8988T (cell line): ENCODE results near the gene FEV.

Source experiments
- DNase-seq: peaks from one replicate; pipeline ENCODE4 v3.0.0; 2011

The FEV gene

DNA sequence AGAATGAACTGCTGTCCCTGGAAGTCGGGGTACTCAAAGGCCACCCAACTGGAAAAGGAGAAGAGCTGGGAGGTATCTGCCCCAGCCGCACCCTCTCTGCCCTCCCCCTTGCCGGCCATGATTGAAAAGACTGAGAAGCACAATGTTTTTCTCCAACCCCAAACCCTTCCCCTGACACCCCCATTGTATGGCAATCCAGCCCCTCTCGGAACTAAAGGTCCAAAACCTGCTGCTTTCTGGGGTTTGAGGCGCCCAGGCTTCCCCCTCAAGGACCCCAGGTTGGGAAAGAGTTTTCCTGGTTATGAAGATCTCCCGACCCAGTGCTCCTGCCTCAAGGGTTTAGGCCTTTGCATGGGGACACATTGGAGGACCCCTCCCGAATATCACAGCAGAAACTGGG is 7.2 kb upstream of the FEV start:
- DNase-seq = no peak

DNA sequence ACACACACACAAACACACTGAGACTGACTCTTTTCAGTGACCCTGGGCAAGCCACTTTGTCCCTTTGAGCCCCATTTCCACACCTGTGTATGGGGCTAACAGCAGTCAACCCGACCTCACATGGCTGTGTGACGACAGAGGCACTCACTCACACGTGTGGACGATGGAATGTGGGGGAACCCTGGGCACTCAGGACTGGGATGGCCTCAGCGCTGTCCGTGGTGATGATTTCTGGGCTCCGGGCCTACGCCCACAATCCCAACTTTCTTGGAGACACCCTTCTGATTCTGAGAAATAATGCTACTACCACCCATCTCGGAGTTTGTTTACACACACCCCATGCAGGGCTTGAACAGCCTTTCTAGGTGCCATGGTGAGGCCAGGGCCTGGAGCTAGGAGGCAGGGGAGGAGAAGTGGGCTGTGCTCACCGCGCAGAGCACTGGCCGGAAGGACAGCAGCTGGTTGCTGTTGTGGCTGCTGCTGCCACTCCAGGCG is 6.7 kb upstream of the FEV start:
- peak; percentile 58 for DNase-seq

DNA sequence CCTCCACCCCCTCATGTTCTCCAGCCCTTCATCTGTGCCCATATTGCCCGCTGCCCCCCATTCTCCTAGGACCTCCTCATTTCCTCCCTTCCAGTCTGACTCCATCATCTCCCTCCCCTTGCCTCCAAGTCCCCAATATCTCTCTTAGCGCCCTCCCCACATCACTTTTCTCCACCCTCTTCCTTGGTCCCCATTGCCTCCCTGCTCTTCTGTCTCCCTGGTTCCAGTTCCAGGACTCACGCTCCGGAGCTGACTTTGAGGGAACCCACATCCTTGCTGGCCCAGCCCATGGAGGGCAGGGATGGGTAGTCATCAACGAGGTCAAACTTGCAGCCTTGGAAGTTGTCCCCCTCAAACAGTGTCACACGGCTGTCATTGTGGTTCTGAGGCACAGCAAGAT is 5.6 kb upstream of the FEV start:
- DNase-seq = peak; percentile 28

DNA sequence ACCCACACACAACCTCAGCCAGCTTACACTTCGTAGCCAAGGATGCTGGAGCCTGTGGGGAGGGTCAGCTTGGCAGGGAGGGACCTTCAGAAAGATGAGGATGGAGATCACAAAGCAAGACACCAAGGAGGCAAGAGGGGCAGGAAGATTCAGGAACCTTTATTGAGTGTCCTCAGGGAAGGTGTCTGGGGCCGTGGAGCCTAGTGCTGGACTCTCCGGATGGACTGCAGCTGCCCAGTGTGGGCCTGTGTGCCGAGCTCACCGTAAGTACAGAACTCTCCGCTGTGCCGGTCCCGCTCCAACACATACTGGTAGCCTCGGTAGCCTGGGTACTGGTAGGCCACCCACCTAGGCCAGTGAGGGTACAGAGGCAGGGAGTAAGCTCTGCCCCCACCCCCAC is 5.1 kb upstream of the FEV start:
- no peak for DNase-seq

DNA sequence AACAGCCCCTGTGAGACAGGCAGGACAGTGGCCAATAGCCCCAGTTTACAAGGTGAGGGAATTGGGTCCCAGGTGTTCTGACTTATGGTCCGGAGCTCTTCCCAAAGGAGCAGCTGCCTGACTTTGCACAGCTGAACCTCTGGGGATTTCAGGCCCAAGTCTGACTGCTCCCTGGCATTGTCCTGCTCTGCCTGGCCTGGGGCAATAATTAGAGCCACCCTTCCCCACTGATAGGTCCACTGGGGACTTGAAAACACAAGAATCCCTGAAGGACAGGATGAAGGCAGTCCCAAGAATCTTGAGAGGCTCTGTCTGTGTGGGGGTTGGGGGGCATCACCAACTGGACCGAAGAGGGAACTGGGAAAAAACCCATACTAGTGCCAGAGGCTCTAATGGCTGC is 3.7 kb upstream of the FEV start:
- DNase-seq = no peak

DNA sequence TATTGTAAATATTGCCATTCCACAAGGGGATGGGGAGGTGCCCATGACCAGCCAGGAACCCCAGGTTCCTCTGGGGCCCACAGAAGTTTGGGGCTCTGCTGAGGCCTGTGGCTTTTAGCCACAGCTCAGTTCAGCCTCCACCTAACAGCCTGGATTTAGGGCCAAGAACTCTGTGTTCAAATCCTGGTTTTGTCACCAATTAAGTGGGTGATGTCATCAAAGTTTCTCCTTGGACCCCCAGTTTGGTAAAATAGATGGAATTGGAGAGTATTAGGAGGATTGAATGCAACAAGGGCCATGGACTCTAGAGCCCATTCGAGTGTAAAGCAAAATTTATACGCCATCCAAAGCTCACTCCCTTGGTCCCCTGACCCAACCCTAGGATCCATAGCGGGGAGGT is 3.2 kb upstream of the FEV start:
- DNase-seq = peak; percentile 21

DNA sequence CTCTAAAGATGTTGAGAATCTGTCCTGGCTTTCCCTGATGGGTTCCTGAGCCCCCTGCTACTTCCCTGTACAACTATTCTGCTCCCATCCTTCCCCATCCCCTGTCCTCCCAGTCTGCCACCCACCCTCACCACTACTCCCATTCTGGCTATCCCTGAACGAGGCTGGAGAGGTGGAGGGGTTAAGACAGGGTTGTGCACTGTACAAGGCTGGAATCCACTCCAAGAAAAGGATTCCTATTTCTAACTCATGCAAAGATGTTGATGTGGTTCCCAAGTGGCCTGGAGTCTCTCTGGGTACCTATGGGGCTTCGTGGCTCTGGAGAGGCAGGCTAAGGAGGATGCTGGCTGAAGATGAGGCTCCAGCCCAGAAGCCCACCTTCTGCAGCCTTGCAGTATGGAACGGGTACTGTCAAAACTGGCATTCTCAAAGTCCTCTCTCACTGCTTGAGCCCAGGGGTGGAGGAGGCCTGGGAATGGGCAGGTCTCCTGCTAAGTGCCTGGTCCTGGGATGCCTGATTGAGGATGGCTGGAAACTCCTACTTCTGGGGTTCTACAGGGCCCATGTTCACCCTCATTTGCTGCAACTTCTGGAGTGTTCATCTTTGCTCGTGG is 1.3 kb upstream of the FEV start:
- DNase-seq = peak; percentile 20

DNA sequence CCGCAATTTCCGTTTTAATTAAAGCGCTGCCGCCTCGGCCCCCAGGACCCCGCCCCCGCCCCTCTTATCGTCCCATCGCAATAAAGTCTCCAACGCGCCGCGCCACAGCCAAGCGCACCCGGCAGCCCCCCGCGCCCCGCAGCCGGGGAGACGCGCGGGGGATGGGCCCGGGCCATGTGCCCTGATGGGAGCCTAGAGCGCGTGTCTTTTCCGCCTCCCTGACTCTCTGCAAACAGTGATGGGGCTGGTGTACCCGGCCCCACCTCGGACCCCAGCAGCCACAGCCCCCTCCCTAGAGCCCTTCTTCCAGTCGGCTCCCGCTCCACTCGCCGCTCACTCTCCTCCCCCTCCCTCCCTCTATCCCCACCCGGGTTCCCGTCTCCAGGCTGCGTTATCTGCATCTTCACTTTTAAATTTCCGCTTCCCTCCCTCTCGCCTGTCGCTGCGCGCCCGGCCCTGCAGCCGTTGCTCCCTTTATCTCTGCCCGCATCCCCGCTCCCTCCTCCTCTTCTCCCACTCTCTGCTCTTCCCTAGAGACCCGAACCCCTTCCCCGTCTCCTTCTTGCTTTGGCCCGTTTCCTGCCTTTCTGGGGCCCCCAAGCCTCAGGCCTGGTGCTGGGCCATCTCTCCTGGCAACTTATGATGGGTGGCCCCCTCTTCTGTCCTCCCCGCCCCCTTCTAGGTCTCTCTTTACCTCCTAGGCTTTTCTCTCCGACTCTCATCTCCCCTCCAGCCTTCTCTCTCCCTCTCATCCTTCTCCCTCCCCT is 524 bp upstream of the FEV start:
- DNase-seq = peak; percentile 22

DNA sequence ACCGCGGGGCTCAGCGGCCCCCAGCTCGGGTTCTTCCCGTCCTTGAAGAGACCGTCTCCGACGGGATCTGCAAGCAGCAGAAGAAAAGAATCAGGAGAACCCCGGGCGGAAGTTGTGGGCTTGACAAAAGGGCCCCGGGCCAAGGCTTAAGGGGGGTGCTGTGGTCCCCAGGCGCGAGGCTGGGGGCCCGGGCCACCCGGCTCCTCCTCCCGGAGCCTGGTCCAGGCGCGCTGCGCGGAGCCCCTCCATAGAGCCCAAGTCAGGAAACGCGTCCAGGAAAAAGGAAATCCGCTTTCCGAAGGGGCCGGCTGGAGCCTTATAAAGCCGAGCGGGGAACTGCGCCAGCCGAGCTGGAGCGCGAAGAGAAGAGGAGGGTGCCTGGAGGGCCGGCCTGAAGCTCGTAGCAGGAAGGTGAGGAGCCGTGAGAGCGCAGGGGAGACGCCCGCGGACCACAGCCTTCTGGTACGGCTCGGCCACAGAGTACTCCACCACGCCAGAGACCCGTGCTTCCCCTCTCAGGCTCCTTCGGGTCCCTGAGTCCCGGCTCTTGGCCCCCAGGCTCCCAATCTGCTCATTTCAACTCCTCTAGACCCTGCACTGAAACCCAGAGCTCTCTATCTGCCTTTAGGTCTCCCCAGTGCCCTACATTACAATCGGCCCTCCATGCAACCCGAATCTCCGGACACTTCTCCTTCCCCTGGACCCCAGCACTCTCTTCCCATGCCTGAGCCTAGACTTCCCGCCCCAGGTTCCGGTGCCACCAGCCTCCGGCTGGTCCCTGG is 554 bp downstream of the FEV start:
- DNase-seq = peak; percentile 59

DNA sequence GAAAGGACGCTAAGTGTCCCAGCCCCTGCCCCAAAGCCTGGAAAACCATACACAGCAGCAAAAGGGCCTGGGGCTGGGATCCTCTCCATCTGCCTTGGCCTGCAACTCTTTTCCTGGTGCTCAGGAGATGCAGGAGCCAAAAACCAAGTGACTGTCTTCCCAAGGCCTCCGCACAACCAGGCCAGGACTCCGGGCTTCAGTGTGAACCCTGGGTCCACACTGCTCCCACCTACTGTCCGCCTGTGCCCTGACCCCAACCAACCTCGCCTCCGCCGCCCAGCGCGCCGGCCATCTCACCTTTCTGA is 1.1 kb downstream of the FEV start:
- DNase-seq = no peak

DNA sequence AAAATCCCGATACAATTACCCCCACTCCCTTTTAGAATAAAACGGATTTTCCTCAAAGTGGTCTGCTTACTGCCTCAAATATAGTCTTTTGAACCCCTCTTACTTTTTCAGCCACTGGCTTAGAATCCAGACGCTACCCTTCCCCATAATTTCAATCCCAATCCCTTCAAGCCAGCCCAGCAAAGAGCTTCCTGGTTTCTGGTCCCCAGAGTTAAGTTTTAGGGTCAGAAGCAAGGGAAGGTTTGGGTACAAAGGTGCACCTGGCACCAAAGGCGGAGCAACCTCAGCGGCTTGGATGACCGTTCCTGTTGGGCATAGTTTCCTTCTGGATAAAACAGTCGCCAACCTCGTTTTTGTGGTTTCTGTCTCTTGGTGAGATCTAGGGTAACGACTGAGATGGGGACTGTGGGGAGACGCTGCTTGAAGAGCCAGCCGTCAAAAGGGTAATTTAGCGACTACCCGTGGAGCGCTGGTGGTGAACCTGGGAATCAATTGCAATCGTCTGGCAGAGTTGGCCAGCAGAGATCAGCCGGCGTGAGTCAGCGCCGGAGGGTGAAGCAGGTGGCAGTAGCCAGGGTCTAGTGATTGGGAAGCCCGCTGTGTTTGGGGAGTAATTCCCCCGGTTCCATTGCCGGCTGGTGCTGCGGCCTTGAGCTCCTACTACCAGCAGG is 1.6 kb downstream of the FEV start:
- peak; percentile 31 for DNase-seq

DNA sequence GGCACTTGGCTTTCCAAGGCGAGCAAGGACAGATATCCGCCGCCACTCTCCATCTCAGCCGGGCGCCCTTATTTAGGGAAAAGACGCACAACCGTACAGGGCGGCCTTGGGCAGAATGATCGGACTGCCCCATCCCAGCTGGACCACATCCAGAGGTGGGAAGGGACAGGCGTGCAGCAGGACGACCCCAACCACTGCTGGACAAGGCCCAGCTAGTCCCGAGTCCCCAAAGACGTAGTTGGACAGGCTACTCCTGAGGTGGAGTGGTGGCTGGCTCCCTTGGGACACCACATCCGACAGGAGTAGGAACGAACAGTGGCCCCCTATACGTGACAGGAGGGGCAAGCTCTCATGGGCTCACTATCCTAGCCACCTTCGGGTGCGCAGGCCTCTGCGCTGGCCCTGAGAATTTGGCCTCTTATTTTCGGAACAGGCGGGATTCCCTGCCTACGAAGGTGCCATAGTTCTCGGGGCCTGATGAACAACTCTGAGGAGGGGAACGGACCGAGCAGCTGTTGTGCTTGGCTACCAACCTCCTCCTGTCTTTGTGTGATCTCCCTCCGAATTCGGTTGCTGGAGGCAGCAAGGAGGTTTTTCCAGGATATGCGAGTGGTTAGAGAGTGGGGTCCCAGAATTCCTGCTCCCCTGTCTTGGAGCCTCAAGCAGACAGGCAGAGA is 2.3 kb downstream of the FEV start:
- DNase-seq = peak; percentile 36

DNA sequence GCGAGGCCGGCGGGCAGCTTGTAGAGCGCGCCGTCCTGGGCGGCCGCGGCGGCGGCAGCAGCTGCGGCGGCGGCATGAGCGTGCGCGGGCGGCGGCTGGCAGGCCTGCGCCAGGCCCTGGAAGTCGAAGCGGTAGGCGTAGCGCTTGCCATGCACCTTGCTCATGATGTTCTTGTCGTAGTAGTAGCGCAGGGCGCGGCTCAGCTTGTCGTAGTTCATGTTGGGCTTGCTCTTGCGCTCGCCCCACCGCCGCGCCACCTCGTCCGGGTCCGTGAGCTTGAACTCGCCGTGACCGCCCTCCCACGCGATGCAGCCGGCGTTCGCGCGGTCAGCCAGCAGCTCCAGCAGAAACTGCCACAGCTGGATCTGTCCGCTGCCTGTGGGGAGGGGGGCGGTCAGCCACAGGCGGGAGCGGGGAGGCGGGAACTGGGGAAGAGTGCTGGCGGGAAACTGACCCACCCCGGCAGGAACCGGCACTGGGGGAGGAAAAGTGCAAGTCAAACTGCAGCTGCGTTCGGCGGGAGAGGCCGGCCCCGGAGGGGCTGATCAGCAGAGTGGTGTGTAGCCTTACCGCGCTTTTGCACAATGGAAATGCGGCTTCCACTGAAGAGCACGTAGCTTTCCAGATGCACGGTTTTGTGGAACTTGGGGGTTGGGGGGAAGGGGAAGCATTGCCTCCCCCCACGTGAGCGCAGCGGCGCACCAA is 3.0 kb downstream of the FEV start:
- peak; percentile 20 for DNase-seq

DNA sequence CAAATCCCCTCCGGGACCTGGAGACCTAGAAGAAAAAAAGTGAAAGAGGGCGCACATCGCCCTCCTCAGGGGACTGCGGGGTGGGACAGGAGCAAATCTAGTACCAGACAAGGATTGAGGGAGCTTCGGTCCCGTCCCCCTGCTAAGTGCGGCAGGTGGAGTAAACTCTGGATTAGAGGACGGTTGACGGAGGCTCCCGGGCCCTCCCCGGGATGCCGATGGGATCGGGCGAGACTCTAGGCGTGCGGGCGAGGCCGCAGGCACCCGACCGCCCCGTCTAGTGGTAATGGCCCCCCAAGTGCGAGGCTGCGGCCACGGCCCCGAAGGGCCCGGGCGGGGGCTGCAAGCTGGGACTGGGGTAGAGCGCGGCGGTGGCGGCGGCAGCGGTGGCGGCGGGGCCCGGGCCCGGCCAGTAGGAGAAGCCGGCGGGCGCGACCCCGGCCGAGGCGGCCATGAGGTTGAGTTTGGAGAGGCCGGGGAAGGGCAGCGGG is 3.5 kb downstream of the FEV start:
- DNase-seq = peak; percentile 66

DNA sequence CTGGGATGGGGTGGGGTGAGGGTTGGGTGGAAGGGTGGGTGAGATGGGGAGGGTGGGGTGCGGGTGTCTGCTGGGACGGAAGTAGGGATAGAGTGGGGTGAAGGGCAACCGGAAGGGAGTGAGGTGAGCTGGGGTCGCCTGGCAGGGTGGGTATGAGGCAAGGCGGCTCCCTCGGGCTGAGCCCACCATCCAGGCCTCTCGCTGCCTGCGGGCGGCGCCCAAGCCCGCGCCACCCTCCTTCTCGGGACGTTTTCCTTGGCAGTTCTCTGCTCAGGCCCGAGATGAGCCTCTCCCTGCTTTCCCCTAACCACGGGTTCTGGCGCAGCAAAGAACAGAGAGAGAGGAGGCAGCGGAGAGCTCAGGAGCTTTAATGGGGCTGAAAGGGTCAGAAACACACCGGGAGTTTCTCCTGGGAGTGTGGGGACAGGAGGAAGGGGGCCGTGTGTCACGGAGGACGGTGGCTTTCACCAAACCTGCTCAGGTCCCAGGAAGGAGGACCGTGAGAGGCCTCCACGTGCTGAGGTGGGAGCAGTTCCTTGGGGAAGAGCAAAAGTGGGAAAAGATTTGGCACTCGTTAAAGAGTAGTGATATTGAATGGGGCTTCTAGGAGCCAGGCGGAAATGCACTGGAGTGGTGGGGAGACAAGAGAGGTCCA is 4.1 kb downstream of the FEV start:
- peak; percentile 43 for DNase-seq

DNA sequence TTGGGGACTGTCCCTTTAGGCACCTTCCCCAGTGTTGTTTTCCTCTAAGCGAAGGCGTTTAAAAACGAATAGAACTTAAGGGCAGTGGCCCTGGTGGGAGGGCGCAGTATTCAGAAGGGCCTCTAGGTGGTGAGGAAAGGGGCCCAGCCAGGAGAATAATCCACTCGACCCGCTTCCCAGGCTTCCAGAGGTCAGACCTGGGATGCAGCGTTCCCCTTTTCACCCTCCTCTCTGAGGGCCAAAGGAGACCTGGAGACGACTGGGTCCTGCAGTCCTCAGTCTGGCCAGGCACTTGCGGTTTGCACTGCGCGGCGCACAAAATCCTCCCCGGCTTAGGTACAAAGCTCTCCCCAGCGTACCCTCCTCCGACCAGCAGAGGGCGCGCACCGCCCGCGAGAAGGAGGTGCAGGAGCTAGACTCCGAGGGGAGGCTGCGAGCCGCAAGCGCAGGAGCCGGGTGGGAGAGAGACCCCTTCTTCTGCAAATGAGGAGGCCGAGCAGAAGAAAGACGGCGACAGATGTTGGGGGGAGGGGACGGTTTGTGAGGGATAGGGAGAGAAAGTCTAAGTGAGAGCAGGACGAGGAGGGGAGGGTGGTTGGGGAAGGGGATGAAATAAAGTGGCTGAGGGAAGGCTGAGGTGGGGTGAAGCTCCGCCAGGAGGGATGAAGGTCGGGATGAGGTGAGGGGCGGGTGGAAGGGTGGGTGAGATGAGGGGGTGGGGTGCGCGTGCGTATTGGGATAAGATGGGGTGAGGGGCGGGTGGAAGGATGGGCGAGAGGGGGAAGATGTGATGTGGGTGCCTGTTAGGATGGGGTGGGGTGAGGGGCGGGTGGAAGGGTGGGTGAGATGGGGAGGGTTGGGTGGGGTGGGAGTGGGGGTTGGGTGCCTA is 4.9 kb downstream of the FEV start:
- DNase-seq = peak; percentile 92

DNA sequence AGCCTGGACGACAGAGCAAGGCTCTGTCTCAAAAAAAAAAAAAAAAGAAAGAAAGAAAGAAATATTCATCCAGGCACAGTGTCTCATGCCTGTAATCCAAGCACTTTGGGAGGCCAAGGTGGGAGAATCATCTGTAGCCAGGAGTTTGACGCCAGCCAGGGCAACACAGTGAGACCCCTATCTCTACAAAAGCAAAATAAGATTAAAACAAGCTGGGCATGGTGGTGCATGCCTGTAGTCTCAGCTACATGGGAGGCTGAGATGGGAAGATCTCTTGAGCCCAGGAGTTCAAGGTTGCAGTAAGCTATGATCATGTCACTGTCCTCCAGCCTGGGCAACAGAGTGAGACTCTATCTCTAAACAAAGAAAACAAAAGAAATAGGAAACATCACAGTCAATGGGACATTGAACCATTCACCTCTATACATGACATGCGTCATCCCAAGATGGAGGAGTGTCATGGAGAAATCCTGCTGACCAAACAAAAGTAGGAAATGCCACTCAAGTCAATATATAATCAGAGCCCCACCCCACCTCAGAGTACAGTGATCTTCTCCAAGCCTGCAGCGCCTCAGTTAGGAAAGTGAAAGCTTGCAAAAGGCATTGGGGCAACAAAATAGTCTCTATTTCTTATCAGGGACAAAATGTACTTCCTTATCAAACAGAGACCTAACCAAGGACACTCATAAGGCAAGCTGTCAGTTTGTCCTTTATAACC is 9.8 kb downstream of the FEV start:
- no peak for DNase-seq

DNA sequence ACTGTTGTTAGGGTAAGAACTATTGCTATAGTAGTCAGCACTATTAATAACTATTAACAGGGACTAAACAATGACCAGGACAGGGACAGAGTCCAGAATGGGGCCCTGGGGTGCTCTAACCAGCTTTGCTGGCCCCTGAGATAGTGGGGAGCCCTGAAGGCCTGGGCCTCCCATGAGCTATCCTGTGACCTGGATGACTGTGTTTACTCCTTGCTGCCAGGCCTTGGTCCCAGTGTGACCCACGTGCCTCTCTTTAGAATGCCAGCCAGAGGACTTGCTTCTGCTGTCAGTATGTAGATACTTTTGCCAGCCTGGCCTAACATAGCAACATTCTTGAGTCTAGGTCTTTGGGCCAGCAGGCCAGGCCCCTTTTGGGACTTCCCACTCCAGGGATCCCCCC is 14.1 kb downstream of the FEV start:
- DNase-seq = no peak

DNA sequence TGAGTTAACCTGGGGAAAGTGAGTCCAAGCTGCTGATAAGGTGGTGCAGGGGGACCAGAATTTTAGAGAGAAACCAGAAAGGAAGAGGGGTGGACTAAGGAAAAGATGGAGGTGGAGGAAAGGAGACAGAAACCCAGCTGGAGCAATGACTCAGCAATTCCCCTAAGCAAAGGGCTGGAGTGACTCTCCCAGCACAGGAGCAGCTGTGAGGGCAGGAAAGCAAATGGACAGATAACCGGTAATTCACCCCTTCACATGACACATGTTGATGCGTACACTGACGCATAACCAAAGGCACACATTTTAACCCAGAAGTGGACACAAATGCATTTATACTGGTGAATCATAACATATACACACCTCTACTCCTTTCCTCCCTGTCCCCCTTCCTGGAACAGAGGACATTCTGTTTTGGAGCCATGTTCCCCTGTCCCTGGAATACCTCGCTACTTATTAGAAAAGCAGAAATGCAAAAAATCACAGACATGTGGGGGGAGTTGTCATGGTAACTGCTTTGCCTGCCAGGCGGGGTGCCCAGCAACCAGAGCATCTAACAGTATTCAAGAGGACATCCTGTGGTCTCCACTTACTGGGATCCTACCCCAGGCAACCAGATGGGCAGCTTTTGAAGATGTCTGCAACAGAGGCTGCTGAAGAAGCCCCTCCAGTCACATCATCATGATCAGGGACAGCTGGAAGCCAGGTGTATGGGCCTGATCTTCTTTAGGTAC is 20.8 kb downstream of the FEV start:
- DNase-seq = no peak
